GM12873 (cell line): ENCODE measurements around the gene GPC5.

ENCODE experiments used
- CTCF ChIP-seq: IDR thresholded peaks from 2 replicates; pipeline ENCODE4 v1.5.1; 2012; ENCODE audit warnings: low read depth, mild to moderate bottlenecking, moderate library complexity, low read length, control low read depth; ENCODE audit not compliant: insufficient read depth; ENCODE audit errors: missing control alignments

GPC5 gene

GRCh38 chr13:92429231-92429630 is 1030.8 kb downstream of the GPC5 start:
- no peak for TF ChIP-seq CTCF

GRCh38 chr13:92433386-92433785 is 1035.0 kb downstream of the GPC5 start:
- no peak for TF ChIP-seq CTCF

GRCh38 chr13:92433963-92434362 is 1035.5 kb downstream of the GPC5 start:
- no peak for TF ChIP-seq CTCF

GRCh38 chr13:92436924-92437323 is 1038.5 kb downstream of the GPC5 start:
- TF ChIP-seq CTCF: no peak

- TF ChIP-seq CTCF: no peak
Measured at GRCh38 chr13:92444244-92444643, 1045.8 kb downstream of the GPC5 start.

GRCh38 chr13:92451060-92451459 is 1052.6 kb downstream of the GPC5 start:
- no peak for TF ChIP-seq CTCF

- no peak for TF ChIP-seq CTCF
Measured at GRCh38 chr13:92452840-92453239, 1054.4 kb downstream of the GPC5 start.

GRCh38 chr13:92459306-92459705 is 1060.9 kb downstream of the GPC5 start:
- no peak for TF ChIP-seq CTCF
